HFF-Myc (cell line): Measurements from ENCODE around the gene CALU.

Experiments
- DNase-seq: peaks from one replicate; pipeline ENCODE4 v3.0.0-alpha.2; 2011; ENCODE audit warnings: low read depth; ENCODE audit errors: extremely low read depth
- H3K4me3 ChIP-seq: replicated peaks from 2 replicates; pipeline ENCODE4 v1.5.1; 2011; ENCODE audit warnings: low read depth, mild to moderate bottlenecking, control low read depth, low read length
- TF ChIP-seq, protein P1 (sequence below): IDR thresholded peaks from 2 replicates; pipeline ENCODE4 v1.5.1; 2012; ENCODE audit warnings: mild to moderate bottlenecking, low read depth, low read length, control low read depth; ENCODE audit errors: missing control alignments

The CALU gene

GRCh38 chr7:128774029-128774689 is 35.0 kb downstream of the CALU start:
- DNase-seq = no peak

DNA sequence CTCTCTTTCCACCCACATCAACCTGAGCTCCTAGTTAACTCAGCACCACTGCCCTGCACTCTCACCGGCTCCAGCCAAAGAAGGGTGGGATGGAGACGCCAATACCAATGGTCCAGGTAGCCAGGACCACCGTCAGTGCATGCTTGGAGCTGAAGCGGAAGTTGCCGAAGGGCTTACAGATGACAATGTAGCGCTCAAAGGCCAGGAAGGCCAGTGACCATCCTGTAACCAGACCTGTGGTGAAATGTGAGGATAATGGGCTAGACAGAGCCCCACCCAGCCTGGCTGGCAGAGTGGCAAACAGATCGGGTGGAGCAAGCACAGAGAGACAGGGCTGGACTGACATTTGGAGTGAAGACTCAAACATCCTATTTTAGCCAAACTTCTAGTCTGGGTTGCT is 35.8 kb downstream of the CALU start:
- TF ChIP-seq, protein P1, sequence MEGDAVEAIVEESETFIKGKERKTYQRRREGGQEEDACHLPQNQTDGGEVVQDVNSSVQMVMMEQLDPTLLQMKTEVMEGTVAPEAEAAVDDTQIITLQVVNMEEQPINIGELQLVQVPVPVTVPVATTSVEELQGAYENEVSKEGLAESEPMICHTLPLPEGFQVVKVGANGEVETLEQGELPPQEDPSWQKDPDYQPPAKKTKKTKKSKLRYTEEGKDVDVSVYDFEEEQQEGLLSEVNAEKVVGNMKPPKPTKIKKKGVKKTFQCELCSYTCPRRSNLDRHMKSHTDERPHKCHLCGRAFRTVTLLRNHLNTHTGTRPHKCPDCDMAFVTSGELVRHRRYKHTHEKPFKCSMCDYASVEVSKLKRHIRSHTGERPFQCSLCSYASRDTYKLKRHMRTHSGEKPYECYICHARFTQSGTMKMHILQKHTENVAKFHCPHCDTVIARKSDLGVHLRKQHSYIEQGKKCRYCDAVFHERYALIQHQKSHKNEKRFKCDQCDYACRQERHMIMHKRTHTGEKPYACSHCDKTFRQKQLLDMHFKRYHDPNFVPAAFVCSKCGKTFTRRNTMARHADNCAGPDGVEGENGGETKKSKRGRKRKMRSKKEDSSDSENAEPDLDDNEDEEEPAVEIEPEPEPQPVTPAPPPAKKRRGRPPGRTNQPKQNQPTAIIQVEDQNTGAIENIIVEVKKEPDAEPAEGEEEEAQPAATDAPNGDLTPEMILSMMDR = no peak
- H3K4me3 ChIP-seq = no peak overlapping the region
- DNase-seq = no peak

More at GRCh38 chr7:128774029-128774689, 35.0 kb downstream of the CALU start:
- TF ChIP-seq, protein P1 = no peak
- H3K4me3 ChIP-seq = no peak overlapping the region

- H3K4me3 ChIP-seq = no peak within 1 kb of the TSS
- TF ChIP-seq, protein P1 = no peak
- DNase-seq = no peak
Measured at GRCh38 chr7:128775744-128776474, 36.8 kb downstream of the CALU start, which contains the start of gene OPN1SW. OPN1SW (minus strand) TSS chr7:128775794; CDS start chr7:128775781, 13 bp downstream.

DNA sequence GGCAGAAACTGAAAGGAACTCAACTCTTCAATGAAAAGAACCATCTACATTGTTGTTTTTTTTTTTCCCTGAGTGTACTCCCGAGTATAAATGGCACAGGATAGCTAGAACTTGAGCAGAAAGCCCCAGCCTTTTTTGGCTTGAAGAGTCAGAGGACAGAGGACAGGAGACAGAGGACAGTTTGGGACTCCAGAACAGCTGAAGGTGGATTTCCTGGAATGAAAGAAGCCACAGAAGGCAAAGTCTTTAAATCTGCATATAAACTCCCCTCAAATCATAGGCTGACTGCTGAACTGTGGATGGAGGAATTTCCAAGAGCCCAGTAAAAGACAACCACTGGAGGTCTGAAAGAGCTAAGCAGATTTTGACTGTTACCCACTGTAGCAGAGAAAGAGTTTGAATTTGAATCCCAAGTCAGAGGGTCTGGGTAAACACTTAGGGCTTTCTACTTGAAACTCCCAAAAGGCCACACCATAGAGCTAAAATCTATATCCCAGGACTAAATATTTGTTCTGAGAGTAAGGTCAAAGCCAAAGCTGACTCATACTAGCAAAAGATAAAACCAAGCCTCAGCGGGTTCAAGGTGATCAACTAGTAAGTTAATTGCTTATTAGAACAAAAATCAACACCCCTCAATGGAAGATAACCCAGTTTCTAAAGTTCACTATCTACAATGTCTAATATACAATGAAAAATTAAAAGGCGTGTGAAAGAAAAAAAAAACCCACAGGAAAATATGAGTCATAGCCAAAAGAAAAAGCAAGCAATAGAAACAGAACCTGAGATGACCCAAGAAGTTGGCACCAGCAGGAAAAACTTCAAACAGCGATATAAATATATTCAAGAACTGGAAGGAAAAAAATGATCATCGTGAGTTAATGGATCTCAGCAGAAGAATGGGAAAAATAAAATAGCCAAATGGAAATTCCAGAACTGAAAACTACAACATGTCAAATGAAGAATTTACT is 38.3 kb downstream of the CALU start:
- TF ChIP-seq, protein P1 = no peak

DNA sequence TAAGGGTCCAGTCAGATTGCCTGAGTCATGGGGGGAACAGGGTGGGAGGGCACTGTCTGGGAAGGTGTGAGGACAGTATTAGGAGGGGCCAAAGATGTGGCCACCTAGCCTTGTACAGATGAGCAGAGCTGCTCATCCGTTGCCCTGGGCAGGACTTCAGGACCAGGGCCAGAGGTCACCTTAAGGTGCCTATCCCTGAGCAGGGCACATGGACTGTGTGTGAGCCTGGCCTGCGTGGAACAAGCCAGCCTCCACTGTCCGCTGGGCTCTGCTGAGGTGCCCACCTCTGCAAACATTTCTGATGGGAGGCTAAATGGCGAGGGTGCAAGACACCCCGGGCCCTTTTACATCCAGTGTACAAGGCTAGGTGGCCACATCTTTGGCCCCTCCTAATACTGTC is 39.8 kb downstream of the CALU start:
- no peak for DNase-seq
- H3K4me3 ChIP-seq = no peak overlapping the region
- TF ChIP-seq, protein P1 = no peak

More for the DNA sequence above, 38.3 kb downstream of the CALU start:
- H3K4me3 ChIP-seq = no peak overlapping the region
- DNase-seq = no peak

GRCh38 chr7:128781126-128781525 is 42.0 kb downstream of the CALU start:
- TF ChIP-seq, protein P1 = no peak
- no peak overlapping the region for H3K4me3 ChIP-seq
- no peak for DNase-seq
